ENCODE data around the gene TAF1B.

The TAF1B gene

GRCh38 chr2:9843229-9844035 is at the start of gene TAF1B:
TSS of gene TAF1B (plus strand) at chr2:9843474. CDS start at chr2:9843542, 68 bp downstream.
- TF ChIP-seq ZFX (IDR thresholded peaks at IDR 0.05; ENCODE audit: borderline replicate concordance) (no peak), CTCF (IDR thresholded peaks at IDR 0.05) (peak; percentile 71)
- peak within 1 kb of the TSS; percentile 92 for H3K27ac ChIP-seq

GRCh38 chr2:9793918-9794717 is 49.2 kb upstream of the TAF1B start:
- TF ChIP-seq ZFX (IDR thresholded peaks at IDR 0.05; ENCODE audit: borderline replicate concordance) (no peak), CTCF (IDR thresholded peaks at IDR 0.05) (no peak)
- H3K27ac ChIP-seq: no peak overlapping the region

GRCh38 chr2:9795071-9795470 is 48.2 kb upstream of the TAF1B start:
- TF ChIP-seq CTCF (IDR thresholded peaks at IDR 0.05) (no peak), ZFX (IDR thresholded peaks at IDR 0.05; ENCODE audit: borderline replicate concordance) (no peak)
- H3K27ac ChIP-seq: no peak overlapping the region

GRCh38 chr2:9796056-9797010 is 46.9 kb upstream of the TAF1B start:
- no peak overlapping the region for H3K27ac ChIP-seq
- no peak for TF ChIP-seq CTCF (IDR thresholded peaks at IDR 0.05)
- no peak for TF ChIP-seq ZFX (IDR thresholded peaks at IDR 0.05; ENCODE audit: borderline replicate concordance)

- 0 out of 2 replicates have a peak overlapping the region, but pooled peaks have one; percentile 76 for H3K27ac ChIP-seq
- TF ChIP-seq CTCF (IDR thresholded peaks at IDR 0.05) (no peak), ZFX (IDR thresholded peaks at IDR 0.05; ENCODE audit: borderline replicate concordance) (no peak)
Observed at GRCh38 chr2:9797086-9797485, 46.2 kb upstream of the TAF1B start.

GRCh38 chr2:9797681-9798556 is 45.4 kb upstream of the TAF1B start:
- no peak for TF ChIP-seq ZFX (IDR thresholded peaks at IDR 0.05; ENCODE audit: borderline replicate concordance)
- no peak for TF ChIP-seq CTCF (IDR thresholded peaks at IDR 0.05)
- H3K27ac ChIP-seq: peak overlapping the region; percentile 76
